Measurements from ENCODE around the gene CEP70. TPM values are rescaled to one million over a fixed set of nuclear protein-coding genes. Genes with fewer than 3 reads are reported as not detected.
"Not testable (repeated sequence)": the region's sequence is repeated elsewhere in the genome, so short reads cannot be mapped to it uniquely, and the experiment has no call there.

The CEP70 gene
- total and polyA plus RNA-seq, 10 of the 15 experiments (the other 5 are each of a cell fraction or from before 2014, with no cell fraction given): 1.4 to 9.3 (median 2.2) TPM

DNA sequence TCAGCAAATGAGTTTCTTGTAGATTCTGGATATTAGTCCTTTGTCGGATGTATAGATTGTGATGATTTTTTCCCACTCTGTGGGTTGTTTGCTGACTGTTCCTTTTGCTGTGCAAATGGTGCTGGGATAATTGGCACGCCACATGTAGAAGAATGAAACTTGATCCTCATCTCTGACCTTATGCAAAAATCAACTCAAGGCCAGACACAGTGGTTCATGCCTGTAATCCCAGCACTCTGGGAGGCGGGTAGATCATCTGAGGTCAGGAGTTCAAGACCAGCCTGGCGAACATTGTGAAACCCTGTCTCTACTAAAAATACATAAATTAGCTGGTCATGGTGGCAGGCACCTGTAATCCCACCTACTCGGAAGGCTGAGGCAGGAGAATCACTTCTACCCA lies 39.3 kb downstream of the CEP70 start:
- H3K9me3 ChIP-seq (replicated peaks; ENCODE audit: control insufficient read depth, insufficient read depth, low read length); FAIRE-seq; SMC1A ChIA-PET (ENCODE audit: uncharacterized antibody, unreplicated experiment); H3K4me2 ChIP-seq (ENCODE audit: control insufficient read depth, insufficient read depth); POLR2A ChIA-PET; H3K27me3 ChIP-seq (replicated peaks in 1 of 2; ENCODE audit: control insufficient read depth in 2 of 2, insufficient read depth in 2 of 2, low read length in 1 of 2); H3K9ac ChIP-seq (ENCODE audit: control insufficient read depth, insufficient read depth, low read length); CTCF ChIA-PET; H2AFZ ChIP-seq (ENCODE audit: control insufficient read depth, low read depth, low read length); ATAC-seq; BruUV-seq (replicated peaks); in situ Hi-C loops (cut with MboI); H4K20me1 ChIP-seq (ENCODE audit: control insufficient read depth, insufficient read depth); RAD21 ChIA-PET (ENCODE audit: unreplicated experiment); H3K36me3 ChIP-seq (ENCODE audit: control insufficient read depth in 2 of 2, insufficient read depth in 2 of 2, low read length in 1 of 2); H3K79me2 ChIP-seq (ENCODE audit: control insufficient read depth, insufficient read depth, low read length); DNase-seq (ENCODE audit: low read depth, low spot score); intact Hi-C loops (cut with micrococcal nuclease; ENCODE audit: unreplicated experiment); H3K4me3 ChIP-seq; H3K4me1 ChIP-seq (ENCODE audit: control insufficient read depth, insufficient read depth, low read length); H3K27ac ChIP-seq (ENCODE audit: control insufficient read depth, insufficient read depth): not testable (repeated sequence)
- WGBS (ENCODE audit: insufficient coverage, insufficient replicate concordance, low lambda C conversion rate, missing lambda C conversion rate): 29% methylated on average over 5 of the region's 5 CpGs

GRCh38 chr3:138550958-138551357 lies 43.1 kb downstream of the CEP70 start:
- intact Hi-C loops (cut with micrococcal nuclease; ENCODE audit: unreplicated experiment); RAD21 ChIA-PET (ENCODE audit: unreplicated experiment); H3K27ac ChIP-seq (ENCODE audit: control insufficient read depth, insufficient read depth); DNase-seq (ENCODE audit: low read depth, low spot score); H3K4me2 ChIP-seq (ENCODE audit: control insufficient read depth, insufficient read depth); H3K9ac ChIP-seq (ENCODE audit: control insufficient read depth, insufficient read depth, low read length); H2AFZ ChIP-seq (ENCODE audit: control insufficient read depth, low read depth, low read length); ATAC-seq; POLR2A ChIA-PET; H3K4me3 ChIP-seq; in situ Hi-C loops (cut with MboI); H4K20me1 ChIP-seq (ENCODE audit: control insufficient read depth, insufficient read depth); H3K36me3 ChIP-seq (ENCODE audit: control insufficient read depth in 2 of 2, insufficient read depth in 2 of 2, low read length in 1 of 2); H3K4me1 ChIP-seq (ENCODE audit: control insufficient read depth, insufficient read depth, low read length); FAIRE-seq; H3K9me3 ChIP-seq (replicated peaks; ENCODE audit: control insufficient read depth, insufficient read depth, low read length); H3K27me3 ChIP-seq (replicated peaks in 1 of 2; ENCODE audit: control insufficient read depth in 2 of 2, insufficient read depth in 2 of 2, low read length in 1 of 2); H3K79me2 ChIP-seq (ENCODE audit: control insufficient read depth, insufficient read depth, low read length); BruUV-seq (replicated peaks): not testable (repeated sequence)
- CTCF ChIA-PET: interaction anchor here (0.6 to 1.1 kb wide), 2 partner anchors 14 to 464 kb away, joined by 3 to 4 read pairs; no protein-coding TSS in a partner anchor
- SMC1A ChIA-PET (ENCODE audit: uncharacterized antibody, unreplicated experiment): interaction anchor here (0.7 to 1.3 kb wide), 2 partner anchors 40 to 82 kb away, joined by 3 read pairs; no protein-coding TSS in a partner anchor
- 57% methylated on average over 2 of the region's 2 CpGs for WGBS (ENCODE audit: insufficient coverage, insufficient replicate concordance, low lambda C conversion rate, missing lambda C conversion rate)

All from GM12878 (cell line).